HT-29 (cell line): ENCODE results near the gene P4HB. TPM values are rescaled to one million over a fixed set of nuclear protein-coding genes. Genes with fewer than 3 reads are reported as not detected.
A peak's percentile ranks its signal among the peaks of the same experiment; 100 is the strongest.

Experiments
- DNase-seq: peaks from one replicate; pipeline ENCODE4 v3.0.0-alpha.2; 2015; ENCODE audit warnings: low spot score
- total RNA-seq: library from RNA; depleted of rRNA; stranded (reverse); fragments of >200 nt; shearing (Covaris generic); gene quantifications from 2 replicates; pipeline ENCODE4 v1.2.3, GENCODE V29; 2014

P4HB gene
- total RNA-seq, 1 experiment from 2014 or later = 1,172 TPM

DNA sequence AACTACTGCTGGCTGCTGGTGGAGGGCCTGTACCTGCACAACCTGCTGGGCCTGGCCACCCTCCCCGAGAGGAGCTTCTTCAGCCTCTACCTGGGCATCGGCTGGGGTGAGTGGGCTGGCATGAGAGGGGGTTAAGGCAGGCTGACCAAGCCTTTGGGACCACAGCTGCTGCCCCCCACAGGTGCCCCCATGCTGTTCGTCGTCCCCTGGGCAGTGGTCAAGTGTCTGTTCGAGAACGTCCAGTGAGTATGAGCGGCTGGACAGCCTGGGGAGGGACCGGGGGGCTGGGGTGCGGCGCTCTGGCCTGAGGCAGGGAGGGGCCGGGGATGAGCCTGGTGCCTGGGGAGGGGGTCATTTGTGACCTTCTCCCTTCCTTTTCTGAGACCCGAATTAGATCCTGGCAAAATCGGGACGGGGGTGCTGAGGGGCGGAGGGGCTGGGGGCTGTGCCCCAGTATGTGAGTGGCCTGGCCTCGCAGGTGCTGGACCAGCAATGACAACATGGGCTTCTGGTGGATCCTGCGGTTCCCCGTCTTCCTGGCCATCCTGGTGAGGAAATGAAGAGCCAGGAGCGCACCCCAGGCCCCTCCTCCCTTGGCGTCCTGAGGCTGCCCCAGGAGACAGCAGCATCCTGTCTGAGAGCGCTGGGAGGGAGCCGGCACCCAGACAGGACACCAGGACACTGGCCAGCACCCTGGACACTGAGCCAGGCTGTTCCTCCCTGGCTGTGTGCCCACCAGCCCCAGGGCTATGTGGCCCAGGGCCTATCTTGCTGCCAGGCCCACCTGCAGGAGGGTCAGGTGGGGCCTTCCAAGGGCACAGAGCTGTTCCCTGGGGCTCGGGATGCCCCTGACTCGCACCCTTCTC lies 48.4 kb downstream of the P4HB start:
- DNase-seq = no peak

DNA sequence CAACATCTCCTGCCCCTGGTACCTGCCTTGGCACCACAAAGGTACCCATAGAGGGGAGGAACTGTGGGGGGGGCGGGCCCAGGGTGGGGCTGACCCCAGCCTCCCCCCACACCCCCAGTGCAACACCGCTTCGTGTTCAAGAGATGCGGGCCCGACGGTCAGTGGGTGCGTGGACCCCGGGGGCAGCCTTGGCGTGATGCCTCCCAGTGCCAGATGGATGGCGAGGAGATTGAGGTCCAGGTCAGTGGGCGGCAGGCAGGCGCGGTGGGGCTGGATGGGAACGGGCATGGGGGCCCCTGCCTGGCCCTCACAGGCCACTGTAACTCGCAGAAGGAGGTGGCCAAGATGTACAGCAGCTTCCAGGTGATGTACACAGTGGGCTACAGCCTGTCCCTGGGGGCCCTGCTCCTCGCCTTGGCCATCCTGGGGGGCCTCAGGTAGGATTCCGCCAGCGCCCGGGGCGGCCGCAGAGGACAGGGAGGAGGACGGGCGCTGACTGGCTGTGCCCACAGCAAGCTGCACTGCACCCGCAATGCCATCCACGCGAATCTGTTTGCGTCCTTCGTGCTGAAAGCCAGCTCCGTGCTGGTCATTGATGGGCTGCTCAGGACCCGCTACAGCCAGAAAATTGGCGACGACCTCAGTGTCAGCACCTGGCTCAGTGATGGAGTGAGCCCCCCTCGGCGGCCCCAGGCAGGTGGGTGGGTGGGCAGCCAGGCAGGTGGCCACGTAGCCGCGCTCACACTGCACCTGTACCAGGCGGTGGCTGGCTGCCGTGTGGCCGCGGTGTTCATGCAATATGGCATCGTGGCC lies 49.2 kb downstream of the P4HB start:
- no peak for DNase-seq

DNA sequence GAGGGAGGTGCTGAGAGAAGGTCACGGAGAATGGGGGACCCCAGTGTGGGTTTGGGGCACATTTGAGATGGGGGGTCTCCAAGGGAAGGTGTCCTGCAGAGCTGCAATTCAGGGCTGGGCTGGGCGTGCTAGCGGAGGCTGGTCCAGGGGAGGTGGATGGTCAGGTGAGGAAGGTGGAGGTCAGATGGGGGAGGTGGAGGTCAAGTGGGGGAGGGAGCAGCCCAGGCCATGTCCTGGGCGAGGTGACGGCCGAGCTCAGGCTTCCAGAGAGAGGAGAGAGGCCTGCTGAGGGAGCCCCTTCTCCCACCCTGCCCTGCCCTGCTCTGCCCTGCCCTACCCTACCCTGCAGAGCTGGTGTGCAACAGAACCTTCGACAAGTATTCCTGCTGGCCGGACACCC lies 49.9 kb downstream of the P4HB start:
- DNase-seq = no peak

DNA sequence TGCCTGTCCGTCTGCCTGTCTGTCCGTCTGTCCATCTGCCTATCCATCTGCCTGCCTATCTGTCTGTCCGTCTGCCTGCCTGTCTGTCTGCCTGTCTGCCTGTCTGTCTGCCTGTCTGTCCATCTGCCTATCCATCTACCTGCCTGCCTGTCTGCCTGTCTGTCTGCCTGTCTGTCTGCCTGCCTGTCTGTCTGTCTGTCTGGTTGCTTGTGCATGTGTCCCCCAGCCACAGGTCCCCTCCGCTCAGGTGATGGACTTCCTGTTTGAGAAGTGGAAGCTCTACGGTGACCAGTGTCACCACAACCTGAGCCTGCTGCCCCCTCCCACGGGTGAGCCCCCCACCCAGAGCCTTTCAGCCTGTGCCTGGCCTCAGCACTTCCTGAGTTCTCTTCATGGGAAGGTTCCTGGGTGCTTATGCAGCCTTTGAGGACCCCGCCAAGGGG lies 50.8 kb downstream of the P4HB start:
- no peak for DNase-seq

DNA sequence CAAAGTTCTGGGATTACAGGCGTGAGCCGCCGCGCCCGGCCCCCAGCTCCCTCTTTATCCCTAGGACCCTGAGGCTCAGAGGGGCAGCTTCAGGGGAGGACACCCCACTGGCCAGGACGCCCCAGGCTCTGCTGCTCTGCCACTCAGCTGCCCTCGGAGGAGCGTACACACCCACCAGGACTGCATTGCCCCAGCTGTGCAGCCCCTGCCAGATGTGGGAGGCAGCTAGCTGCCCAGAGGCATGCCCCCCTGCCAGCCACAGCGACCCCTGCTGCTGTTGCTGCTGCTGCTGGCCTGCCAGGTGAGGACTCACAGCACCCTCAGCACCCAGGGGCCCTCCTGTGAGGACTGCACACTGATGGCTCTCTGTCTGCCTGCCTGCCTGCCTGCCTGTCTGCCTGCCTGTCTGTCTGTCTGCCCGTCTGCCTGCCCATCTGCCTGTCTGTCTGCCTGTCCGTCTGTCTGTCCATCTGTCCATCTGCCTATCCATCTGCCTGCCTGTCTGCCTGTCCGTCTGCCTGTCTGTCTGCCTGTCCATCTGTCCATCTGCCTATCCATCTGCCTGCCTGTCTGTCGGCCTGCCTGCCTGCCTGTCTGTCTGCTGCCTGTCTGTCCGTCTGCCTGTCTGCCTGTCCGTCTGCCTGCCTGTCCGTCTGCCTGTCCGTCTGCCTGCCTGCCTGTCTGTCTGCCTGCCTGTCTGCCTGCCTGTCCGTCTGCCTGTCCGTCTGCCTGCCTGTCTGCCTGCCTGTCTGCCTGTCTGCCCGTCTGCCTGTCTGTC lies 51.4 kb downstream of the P4HB start:
- DNase-seq = no peak

DNA sequence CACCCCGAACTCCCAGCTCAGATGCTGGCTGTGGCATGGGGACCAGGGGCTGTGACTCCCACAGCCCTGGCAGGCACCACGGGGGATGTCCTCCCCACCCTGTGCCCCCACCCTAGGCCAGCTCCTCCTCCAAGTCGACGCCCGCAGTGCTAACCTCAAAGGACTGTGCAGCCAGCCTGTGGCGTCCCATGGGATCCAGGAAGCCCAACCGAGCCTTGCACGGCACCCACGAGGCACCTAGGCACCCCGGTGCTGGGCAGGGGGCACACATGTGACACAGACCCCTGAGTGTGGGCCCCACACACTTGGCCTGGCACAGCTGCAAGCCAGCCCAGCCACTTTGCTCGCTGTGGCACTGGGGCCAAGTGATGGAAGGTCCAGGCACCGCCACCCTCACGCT lies 52.5 kb downstream of the P4HB start:
- DNase-seq = no peak

DNA sequence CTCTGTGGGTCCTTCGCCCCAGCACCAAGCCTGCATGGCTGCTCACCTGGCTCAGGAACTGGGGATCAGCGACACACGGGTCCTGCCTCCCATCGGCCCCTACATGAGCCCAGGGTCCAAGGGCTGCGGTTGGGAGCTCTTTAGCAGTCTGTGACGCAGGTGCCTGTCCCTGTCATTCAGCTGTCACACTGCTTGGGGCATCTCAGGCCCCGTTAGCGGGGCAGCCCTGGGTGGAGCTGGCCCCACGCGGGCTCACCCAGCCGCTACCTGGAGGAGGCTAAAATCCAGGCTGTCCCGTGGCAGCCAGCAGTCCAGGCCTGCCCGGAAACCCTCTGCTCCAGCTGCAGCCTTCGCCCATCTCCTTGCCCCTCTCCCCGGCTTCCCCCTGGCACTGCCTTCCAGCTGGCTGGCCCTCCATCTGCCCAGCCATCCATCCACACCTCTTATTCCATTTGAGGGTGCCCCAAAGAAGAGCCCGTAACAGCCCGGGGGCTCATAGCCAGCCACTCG lies 53.1 kb downstream of the P4HB start:
- no peak for DNase-seq

DNA sequence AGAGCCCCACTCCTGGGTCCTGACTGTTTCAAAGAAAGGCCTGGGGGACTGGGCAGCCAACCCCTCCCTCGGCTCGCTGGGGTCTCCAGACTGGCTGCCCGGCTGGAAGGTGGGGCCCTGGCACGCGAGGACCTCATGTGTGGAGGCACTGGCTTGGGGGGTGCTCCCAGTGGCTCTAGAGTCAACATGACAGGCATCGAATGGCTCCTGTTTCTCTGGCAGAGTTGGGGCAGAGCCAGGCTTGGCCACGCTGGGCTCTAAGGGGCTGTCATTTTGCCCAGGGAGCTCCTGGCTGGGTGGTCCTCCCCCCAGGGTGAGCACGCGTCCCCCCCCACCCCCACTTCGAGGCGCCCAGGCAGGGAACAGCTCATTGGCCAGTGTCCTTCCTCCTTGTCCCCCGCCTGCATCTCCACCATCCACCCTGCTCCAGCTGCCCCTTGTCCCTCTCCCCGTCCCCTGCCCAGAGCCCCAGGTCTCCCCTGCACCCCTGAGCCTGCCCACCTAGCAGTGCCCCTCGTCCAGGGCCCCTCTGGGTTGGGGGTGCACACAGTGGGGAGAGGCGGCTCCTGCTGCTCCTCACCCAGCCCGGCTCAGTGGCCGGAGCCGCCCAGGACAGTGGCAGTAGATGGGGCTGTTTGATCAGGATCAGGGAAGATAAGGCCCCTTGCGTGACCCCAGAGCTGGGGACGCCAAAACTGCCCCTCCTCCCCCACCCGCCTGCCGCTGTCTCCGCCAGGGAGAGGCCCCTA lies 53.7 kb downstream of the P4HB start:
- no peak for DNase-seq

DNA sequence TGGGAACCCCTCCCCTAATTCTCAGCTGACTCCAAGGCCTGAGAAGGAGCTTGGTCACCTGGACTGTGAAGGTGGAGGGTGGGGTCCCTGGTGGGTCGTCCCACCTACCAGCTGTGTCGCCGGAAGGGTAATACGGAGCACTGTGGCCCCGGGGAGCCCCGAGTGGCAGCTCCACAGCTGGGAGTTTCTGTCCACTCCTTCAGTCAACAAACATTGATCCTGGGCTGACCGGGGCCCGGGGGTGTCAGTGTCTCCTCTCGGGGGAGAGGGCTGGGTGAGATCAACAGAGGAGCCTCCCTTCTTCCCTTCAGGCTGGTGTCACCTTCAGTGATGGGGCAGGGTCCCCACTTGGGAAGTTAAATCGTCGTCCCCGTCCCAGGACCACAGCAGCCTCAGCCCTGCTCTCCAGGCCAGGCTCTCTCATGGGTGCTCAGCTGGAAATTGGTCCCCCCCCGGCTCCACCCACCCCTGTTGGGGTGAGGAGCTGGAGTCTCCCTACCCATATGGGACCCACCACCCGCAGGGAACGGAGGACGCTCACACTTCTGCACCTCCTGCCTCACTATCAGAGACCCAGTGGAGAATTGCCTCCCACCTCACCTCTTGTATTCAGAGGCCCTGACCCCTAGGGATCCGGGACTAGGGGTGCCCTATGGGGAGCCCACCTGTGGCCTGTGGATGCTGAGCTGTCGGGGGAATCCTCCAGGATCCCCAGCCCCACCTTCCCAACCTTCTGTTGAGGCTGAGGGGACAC lies 54.5 kb downstream of the P4HB start:
- DNase-seq = no peak

DNA sequence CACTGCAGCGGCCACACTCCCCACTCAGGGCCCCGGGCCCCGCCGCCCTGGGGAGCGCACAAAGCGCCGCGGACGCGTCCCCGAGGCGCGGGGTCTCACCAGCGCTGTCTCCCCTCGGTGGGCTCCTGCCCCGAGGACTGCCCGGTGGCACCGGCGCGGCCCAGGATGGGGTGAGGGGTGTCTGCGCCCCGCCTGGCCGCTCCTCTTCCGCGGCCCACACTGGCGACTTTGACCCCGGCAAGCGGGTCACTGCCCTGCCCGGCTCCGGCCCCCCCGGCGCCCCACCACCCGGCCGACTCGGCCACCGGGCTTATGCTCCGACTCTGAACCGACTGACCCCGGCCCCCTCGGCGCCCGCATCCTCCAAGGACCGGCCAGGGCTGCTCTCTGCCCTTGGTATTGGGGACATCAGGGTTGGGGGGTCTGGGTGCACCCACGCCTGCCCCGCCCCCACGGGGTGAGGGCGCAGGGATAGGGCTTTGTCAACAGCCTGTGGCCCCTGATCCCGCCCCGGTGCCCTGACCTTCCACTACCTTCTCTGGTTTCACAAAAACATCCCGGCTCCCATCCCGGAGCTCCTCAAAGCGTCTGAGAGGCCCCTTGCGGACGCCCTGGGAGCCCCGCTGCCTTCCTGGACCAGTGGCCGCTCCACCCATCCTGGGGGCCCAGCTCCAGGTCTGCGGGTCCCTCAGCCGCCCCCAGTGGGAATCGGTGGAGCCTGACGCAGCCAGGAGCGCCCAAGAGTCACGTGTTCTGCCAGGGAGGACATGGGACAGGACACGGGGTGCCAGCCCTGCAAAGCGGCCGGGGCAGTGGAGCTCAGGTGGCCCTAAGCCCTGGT lies 55.6 kb downstream of the P4HB start:
- DNase-seq = no peak

DNA sequence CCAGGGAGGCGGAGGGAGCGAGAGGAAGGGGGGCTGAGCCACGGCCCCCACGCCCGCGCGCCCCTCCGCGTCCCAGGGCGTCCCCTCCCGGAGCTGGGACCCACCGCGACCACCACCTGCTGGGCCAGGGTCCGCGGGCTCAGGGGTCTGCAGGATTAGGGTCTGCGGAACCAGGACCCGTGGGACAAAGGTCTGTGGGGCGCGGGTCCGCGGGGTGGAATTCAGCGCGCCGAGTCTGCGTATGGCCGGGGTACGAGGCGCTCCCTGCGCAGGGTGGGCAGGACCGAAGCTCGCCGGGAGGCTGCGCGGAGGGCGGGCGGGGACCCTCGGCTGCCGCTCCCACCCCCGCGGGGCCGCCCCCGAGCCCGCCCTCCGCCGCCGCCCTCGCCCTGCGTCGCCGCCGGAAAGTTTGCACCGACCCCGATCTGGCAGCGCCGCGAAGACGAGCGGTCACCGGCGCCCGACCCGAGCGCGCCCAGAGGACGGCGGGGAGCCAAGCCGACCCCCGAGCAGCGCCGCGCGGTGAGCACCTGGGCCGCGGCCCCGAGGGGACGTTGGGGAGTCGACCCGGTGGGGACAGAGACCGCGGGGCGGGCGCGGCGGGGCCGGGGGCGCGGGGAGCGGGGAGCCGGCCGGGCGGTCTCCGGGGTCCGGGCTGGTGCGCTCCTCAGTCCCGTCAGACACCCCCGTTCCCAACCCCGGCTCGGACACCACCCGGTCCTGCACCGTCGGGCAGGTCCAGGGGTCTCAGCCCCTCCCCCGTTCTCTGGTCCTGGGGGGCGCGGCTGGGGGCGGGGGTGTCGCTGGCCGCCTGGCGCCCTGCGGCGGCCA lies 56.4 kb downstream of the P4HB start, which contains the start of gene GCGR:
TSS of gene GCGR (plus strand) at position 423 of the 831 bp plus-strand sequence. CDS start 4,869 bp downstream, outside the sequence.
- no peak for DNase-seq

DNA sequence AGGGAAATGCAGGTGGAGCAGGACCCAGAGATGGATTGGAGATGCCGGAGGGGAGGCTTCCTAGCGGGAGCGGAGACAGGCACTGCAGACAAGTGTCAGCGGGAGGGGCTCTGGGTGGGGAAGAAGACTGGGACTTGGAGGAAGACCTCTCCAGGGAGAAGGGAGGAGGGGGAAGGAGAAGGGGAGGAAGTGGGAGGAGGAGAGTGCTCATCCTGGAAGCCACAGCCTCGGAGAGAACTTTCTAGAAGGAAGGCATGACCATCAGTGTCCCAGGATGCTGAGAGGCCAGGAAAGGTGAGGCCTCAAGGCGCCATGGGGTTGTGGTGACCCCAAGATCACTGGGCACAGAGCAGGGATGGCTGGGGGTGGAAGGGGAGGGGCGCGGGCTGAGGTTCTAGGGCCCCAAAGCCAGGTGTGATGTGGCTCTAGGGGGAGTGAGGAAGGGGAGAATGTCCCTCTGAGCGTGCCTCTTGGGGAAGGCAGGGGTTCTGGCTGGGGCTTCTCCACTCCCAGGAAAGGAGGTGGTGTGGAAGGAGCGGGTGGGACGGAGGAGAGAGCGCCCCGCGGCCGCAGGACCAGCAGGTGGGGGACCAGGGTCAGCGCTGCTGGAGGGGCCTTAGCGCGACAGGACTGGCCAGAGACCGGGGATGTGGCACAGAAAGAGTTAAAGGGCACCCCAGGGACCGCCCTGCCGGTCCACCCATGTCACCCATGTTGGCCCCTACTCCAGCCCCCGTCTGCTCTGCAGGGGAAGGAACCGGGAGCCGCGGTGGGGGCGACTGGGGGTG lies 57.3 kb downstream of the P4HB start:
- DNase-seq = no peak

DNA sequence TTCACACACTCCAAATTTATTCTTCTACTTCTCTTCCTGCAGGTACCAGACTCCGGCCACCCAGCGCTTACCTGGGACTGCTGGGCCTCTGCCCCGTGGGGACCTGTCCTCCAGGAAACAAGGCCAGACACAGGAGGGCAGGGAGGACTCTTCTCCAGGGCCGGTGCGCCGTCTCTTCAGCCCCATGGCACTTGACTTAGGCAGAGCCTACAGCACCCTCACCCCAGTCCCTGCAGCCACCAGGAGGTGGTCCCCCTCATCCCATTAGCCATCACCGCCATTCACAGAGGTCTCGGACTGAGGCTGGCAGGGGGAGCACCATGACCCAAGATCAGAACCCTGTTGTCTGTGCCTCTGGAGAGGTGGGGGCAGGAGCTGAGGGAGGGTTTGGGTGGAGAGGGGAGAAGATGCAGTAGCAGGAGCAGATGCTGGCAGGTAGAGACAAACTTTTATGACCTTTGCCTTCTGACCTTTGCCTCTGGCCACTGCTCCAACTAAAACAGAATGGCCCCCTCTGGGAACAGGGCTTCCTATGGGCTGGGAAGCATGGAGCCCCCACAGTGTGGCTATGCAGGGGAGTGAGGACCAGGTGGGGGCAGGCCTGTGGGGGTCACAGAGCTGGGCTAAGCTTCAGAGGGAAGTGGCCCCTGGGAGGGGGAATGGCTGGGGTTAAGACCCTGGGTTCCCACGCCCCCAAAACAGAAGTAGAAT lies 58.1 kb downstream of the P4HB start:
- no peak for DNase-seq

DNA sequence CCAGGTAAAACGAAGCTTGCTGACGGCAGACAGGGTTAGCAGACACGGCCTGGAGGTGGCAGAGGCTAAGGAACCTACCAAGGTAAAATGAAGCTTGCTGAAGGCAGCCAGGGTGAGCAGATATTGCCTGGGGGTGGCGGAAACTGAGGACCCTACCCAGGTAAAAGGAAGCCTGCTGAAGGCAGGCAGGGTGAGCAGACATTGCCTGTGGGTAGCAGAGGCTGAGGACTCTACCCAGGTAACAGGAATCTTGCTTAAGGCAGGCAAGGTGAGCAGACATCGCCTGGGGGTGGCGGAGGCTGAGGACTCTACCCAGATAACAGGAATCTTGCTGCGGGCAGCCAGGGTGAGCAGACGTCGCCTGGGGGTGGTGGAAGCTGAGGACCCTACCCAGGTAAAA lies 59.0 kb downstream of the P4HB start:
- no peak for DNase-seq

DNA sequence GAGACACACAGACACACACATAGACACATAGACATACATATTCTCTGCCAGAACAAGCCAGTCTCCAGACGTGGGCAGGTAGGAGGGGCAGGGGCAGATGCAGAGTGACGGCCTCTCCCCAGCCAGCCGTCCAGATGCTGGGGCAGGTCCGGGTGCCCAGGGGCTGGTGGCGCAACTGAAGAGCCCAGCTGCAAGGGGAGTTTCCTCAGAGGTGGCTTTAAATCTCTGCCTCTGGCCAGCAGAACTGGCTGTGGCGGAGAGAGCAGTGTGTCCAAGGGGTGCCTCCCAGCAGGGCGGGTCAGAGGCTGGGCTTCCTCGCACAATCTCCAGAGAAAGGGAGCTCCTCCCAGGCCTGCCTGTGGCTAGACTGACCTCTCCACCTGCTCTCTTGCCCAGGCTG lies 65.8 kb downstream of the P4HB start:
- DNase-seq = peak; percentile 67

DNA sequence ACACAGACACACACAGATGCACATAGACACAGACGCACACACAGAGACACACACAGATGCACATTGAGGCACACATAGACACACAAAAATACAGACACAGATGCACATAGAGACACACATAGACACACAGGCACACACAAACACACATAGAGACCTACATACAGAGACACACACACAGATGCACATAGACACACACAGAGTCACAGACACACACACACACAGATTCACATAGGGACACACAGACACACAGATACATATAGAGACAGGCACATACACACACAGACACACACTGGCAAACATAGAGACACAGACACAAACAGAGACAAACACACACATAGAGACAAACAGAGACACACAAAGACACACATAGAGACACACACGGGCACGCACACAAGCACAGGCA lies 66.3 kb downstream of the P4HB start:
- no peak for DNase-seq
